ENCODE data around the gene CBFA2T3. TPM values are rescaled to one million over a fixed set of nuclear protein-coding genes. Genes with fewer than 3 reads are reported as not detected.

Gene CBFA2T3
- total and polyA plus RNA-seq, 2 donors = 11.2 to 19.1 TPM

GRCh38 chr16:88983165-88983564 is 6.2 kb upstream of the CBFA2T3 start:
- H3K4me1 ChIP-seq (ENCODE audit: control insufficient read depth in 2 of 2, insufficient read depth in 2 of 2, low read length in 2 of 2) = peaks cover 66 to 85% of the 10 kb centered on the region in 2 donors
- WGBS = 89% methylated on average over 11 of the region's 11 CpGs
- H3K36me3 ChIP-seq (ENCODE audit: control insufficient read depth in 2 of 2, insufficient read depth in 2 of 2, low read length in 1 of 2) = no peaks in the 10 kb centered on the region
- H3K9me3 ChIP-seq (ENCODE audit: control insufficient read depth in 2 of 2, insufficient read depth in 1 of 2, low read length in 1 of 2) = peaks cover 0 to 6% of the 10 kb centered on the region in 2 donors
- no peak for DNase-seq (ENCODE audit: low read depth in 6 of 9, low spot score in 9 of 9)
- peak overlapping the region in 1 of 2 donors; percentile 95 for H3K27ac ChIP-seq (ENCODE audit: low read depth in 1 of 2, low read length in 1 of 2)
- H3K4me3 ChIP-seq (ENCODE audit: low read length in 2 of 2) = no peak overlapping the region
- H3K27me3 ChIP-seq (ENCODE audit: control insufficient read depth in 2 of 2, insufficient read depth in 1 of 2, low read length in 1 of 2) = peaks cover 0 to 8% of the 10 kb centered on the region in 2 donors

- 91% methylated on average over 25 of the region's 25 CpGs for WGBS
- peaks cover 0 to 6% of the 10 kb centered on the region in 2 donors for H3K9me3 ChIP-seq (ENCODE audit: control insufficient read depth in 2 of 2, insufficient read depth in 1 of 2, low read length in 1 of 2)
- no peaks in the 10 kb centered on the region for H3K36me3 ChIP-seq (ENCODE audit: control insufficient read depth in 2 of 2, insufficient read depth in 2 of 2, low read length in 1 of 2)
- peaks cover 0 to 13% of the 10 kb centered on the region in 2 donors for H3K27me3 ChIP-seq (ENCODE audit: control insufficient read depth in 2 of 2, insufficient read depth in 1 of 2, low read length in 1 of 2)
- DNase-seq (ENCODE audit: low read depth in 6 of 9, low spot score in 9 of 9) = no peak
- H3K4me1 ChIP-seq (ENCODE audit: control insufficient read depth in 2 of 2, insufficient read depth in 2 of 2, low read length in 2 of 2) = peaks cover 70 to 86% of the 10 kb centered on the region in 2 donors
- peak overlapping the region in 1 of 2 donors; percentile 95 for H3K27ac ChIP-seq (ENCODE audit: low read depth in 1 of 2, low read length in 1 of 2)
- H3K4me3 ChIP-seq (ENCODE audit: low read length in 2 of 2) = no peak overlapping the region
Observed at GRCh38 chr16:88982286-88983084, 5.5 kb upstream of the CBFA2T3 start.

- H3K9me3 ChIP-seq (ENCODE audit: control insufficient read depth in 2 of 2, insufficient read depth in 1 of 2, low read length in 1 of 2) = peaks cover 0 to 17% of the 10 kb centered on the region in 2 donors
- no peaks in the 10 kb centered on the region for H3K36me3 ChIP-seq (ENCODE audit: control insufficient read depth in 2 of 2, insufficient read depth in 2 of 2, low read length in 1 of 2)
- peaks cover 79 to 86% of the 10 kb centered on the region in 2 donors for H3K4me1 ChIP-seq (ENCODE audit: control insufficient read depth in 2 of 2, insufficient read depth in 2 of 2, low read length in 2 of 2)
- WGBS = 61% methylated on average over 3 of the region's 3 CpGs
- no peak for DNase-seq (ENCODE audit: low read depth in 6 of 9, low spot score in 9 of 9)
- peak overlapping the region in 1 of 2 donors; percentile 90 for H3K27ac ChIP-seq (ENCODE audit: low read depth in 1 of 2, low read length in 1 of 2)
- peaks cover 0 to 37% of the 10 kb centered on the region in 2 donors for H3K27me3 ChIP-seq (ENCODE audit: control insufficient read depth in 2 of 2, insufficient read depth in 1 of 2, low read length in 1 of 2)
- peak overlapping the region in 1 of 2 donors; percentile 19 for H3K4me3 ChIP-seq (ENCODE audit: low read length in 2 of 2)
Observed at GRCh38 chr16:88979353-88980015, 2.5 kb upstream of the CBFA2T3 start.

- Histone ChIP-seq H3K9me3 (ENCODE audit: control insufficient read depth in 2 of 2, insufficient read depth in 1 of 2, low read length in 1 of 2) (peaks cover 0 to 17% of the 10 kb centered on the region in 2 donors), H3K36me3 (ENCODE audit: control insufficient read depth in 2 of 2, insufficient read depth in 2 of 2, low read length in 1 of 2) (no peaks in the 10 kb centered on the region), H3K27me3 (ENCODE audit: control insufficient read depth in 2 of 2, insufficient read depth in 1 of 2, low read length in 1 of 2) (peaks cover 0 to 36% of the 10 kb centered on the region in 2 donors), H3K4me3 (ENCODE audit: low read length in 2 of 2) (peak overlapping the region in 1 of 2 donors; percentile 56), H3K27ac (ENCODE audit: low read depth in 1 of 2, low read length in 1 of 2) (peak overlapping the region; percentile 64 to 90), H3K4me1 (ENCODE audit: control insufficient read depth in 2 of 2, insufficient read depth in 2 of 2, low read length in 2 of 2) (peaks cover 79 to 86% of the 10 kb centered on the region in 2 donors)
- 5% methylated on average over 21 of the region's 21 CpGs for WGBS
- DNase-seq (ENCODE audit: low read depth in 6 of 9, low spot score in 9 of 9) = peak in 8 of 9 donors; percentile 74 to 93 (median 82)
Observed at GRCh38 chr16:88978608-88979346, 1.8 kb upstream of the CBFA2T3 start.

- peaks cover 71 to 86% of the 10 kb centered on the region in 2 donors for H3K4me1 ChIP-seq (ENCODE audit: control insufficient read depth in 2 of 2, insufficient read depth in 2 of 2, low read length in 2 of 2)
- H3K9me3 ChIP-seq (ENCODE audit: control insufficient read depth in 2 of 2, insufficient read depth in 1 of 2, low read length in 1 of 2) = peaks cover 0 to 16% of the 10 kb centered on the region in 2 donors
- peaks cover 0 to 32% of the 10 kb centered on the region in 2 donors for H3K27me3 ChIP-seq (ENCODE audit: control insufficient read depth in 2 of 2, insufficient read depth in 1 of 2, low read length in 1 of 2)
- peaks cover 0 to 4% of the 10 kb centered on the region in 2 donors for H3K36me3 ChIP-seq (ENCODE audit: control insufficient read depth in 2 of 2, insufficient read depth in 2 of 2, low read length in 1 of 2)
- DNase-seq (ENCODE audit: low read depth in 6 of 9, low spot score in 9 of 9) = no peak
- H3K27ac ChIP-seq (ENCODE audit: low read depth in 1 of 2, low read length in 1 of 2) = peak overlapping the region; percentile 64 to 90
- H3K4me3 ChIP-seq (ENCODE audit: low read length in 2 of 2) = peak overlapping the region in 1 of 2 donors; percentile 56
- WGBS = 29% methylated on average over 27 of the region's 27 CpGs
Observed at GRCh38 chr16:88977812-88978607, 1.0 kb upstream of the CBFA2T3 start.

- H3K4me3 ChIP-seq (ENCODE audit: low read length in 2 of 2) = peak overlapping the region; percentile 32 to 56
- DNase-seq (ENCODE audit: low read depth in 6 of 9, low spot score in 9 of 9) = peak in 2 of 9 donors; percentile 75 to 83
- peaks cover 60 to 86% of the 10 kb centered on the region in 2 donors for H3K4me1 ChIP-seq (ENCODE audit: control insufficient read depth in 2 of 2, insufficient read depth in 2 of 2, low read length in 2 of 2)
- H3K27ac ChIP-seq (ENCODE audit: low read depth in 1 of 2, low read length in 1 of 2) = peak overlapping the region; percentile 31 to 90
- H3K36me3 ChIP-seq (ENCODE audit: control insufficient read depth in 2 of 2, insufficient read depth in 2 of 2, low read length in 1 of 2) = peaks cover 0 to 19% of the 10 kb centered on the region in 2 donors
- WGBS = 7% methylated on average over 23 of the region's 23 CpGs
- H3K9me3 ChIP-seq (ENCODE audit: control insufficient read depth in 2 of 2, insufficient read depth in 1 of 2, low read length in 1 of 2) = peaks cover 0 to 12% of the 10 kb centered on the region in 2 donors
- peaks cover 0 to 38% of the 10 kb centered on the region in 2 donors for H3K27me3 ChIP-seq (ENCODE audit: control insufficient read depth in 2 of 2, insufficient read depth in 1 of 2, low read length in 1 of 2)
Observed at GRCh38 chr16:88976366-88977017, 515 bp downstream of the CBFA2T3 start.

- Histone ChIP-seq H3K27me3 (ENCODE audit: control insufficient read depth in 2 of 2, insufficient read depth in 1 of 2, low read length in 1 of 2) (peaks cover 0 to 38% of the 10 kb centered on the region in 2 donors), H3K27ac (ENCODE audit: low read depth in 1 of 2, low read length in 1 of 2) (peak overlapping the region in 1 of 2 donors; percentile 90), H3K4me3 (ENCODE audit: low read length in 2 of 2) (peak overlapping the region; percentile 32 to 56), H3K4me1 (ENCODE audit: control insufficient read depth in 2 of 2, insufficient read depth in 2 of 2, low read length in 2 of 2) (peaks cover 62 to 89% of the 10 kb centered on the region in 2 donors), H3K9me3 (ENCODE audit: control insufficient read depth in 2 of 2, insufficient read depth in 1 of 2, low read length in 1 of 2) (peaks cover 0 to 14% of the 10 kb centered on the region in 2 donors), H3K36me3 (ENCODE audit: control insufficient read depth in 2 of 2, insufficient read depth in 2 of 2, low read length in 1 of 2) (peaks cover 0 to 21% of the 10 kb centered on the region in 2 donors)
- DNase-seq (ENCODE audit: low read depth in 6 of 9, low spot score in 9 of 9) = no peak
- WGBS = 15% methylated on average over 25 of the region's 25 CpGs
Observed at GRCh38 chr16:88975511-88976061, 1.4 kb downstream of the CBFA2T3 start.

GRCh38 chr16:88974916-88975215 is 2.1 kb downstream of the CBFA2T3 start:
- H3K27ac ChIP-seq (ENCODE audit: low read depth in 1 of 2, low read length in 1 of 2) = peak overlapping the region in 1 of 2 donors; percentile 90
- peak overlapping the region in 1 of 2 donors; percentile 56 for H3K4me3 ChIP-seq (ENCODE audit: low read length in 2 of 2)
- 56% methylated on average over 3 of the region's 3 CpGs for WGBS
- peaks cover 0 to 20% of the 10 kb centered on the region in 2 donors for H3K9me3 ChIP-seq (ENCODE audit: control insufficient read depth in 2 of 2, insufficient read depth in 1 of 2, low read length in 1 of 2)
- peaks cover 65 to 96% of the 10 kb centered on the region in 2 donors for H3K4me1 ChIP-seq (ENCODE audit: control insufficient read depth in 2 of 2, insufficient read depth in 2 of 2, low read length in 2 of 2)
- peaks cover 0 to 24% of the 10 kb centered on the region in 2 donors for H3K36me3 ChIP-seq (ENCODE audit: control insufficient read depth in 2 of 2, insufficient read depth in 2 of 2, low read length in 1 of 2)
- peaks cover 0 to 38% of the 10 kb centered on the region in 2 donors for H3K27me3 ChIP-seq (ENCODE audit: control insufficient read depth in 2 of 2, insufficient read depth in 1 of 2, low read length in 1 of 2)
- no peak for DNase-seq (ENCODE audit: low read depth in 6 of 9, low spot score in 9 of 9)

All from thymus (tissue), 11 donors.